A549 (cell line): ENCODE data around the gene NIBAN1.

Experiments used
- CHD2 ChIP-seq: fragments of 150-350 bp; IDR thresholded peaks from 2 replicates; pipeline ENCODE4 v1.6.1; 2014; ENCODE audit warnings: low read length; ENCODE audit not compliant: partially characterized antibody
- TF ChIP-seq, protein P1 (sequence below): IDR thresholded peaks from 2 replicates; pipeline ENCODE4 v1.6.1; 2012

- TF ChIP-seq CHD2 = no peak
- TF ChIP-seq, protein P1, sequence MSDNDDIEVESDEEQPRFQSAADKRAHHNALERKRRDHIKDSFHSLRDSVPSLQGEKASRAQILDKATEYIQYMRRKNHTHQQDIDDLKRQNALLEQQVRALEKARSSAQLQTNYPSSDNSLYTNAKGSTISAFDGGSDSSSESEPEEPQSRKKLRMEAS = no peak
Measured at GRCh38 chr1:184945678-184946412, 28.5 kb downstream of the NIBAN1 start.
